Measurements from ENCODE around the gene CACNA2D3. TPM values are rescaled to one million over a fixed set of nuclear protein-coding genes. Genes with fewer than 3 reads are reported as not detected.

The CACNA2D3 gene
- polyA plus RNA-seq, 1 donor (not counting 4 experiments of a cell fraction or from before 2014, with no cell fraction given): 0.08 TPM

DNA sequence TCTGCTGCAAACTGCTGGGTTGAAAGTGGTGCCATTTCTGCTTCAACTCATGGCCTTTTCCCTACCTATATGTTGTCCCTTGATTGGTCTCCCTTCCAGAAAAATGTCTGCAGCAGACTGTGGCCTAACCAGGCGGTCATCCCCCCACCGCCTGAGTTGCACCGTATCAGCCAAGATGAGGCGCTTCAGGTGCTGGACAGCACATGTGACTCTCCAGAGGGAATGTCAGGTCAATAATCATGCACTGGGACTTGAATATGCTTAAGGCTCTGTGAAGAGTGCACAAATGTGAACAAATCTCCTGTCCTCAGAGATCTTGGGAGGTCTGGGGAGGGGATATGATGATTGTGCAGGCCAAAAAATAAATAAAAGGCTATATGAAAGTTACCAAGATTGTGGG lies 773.3 kb downstream of the CACNA2D3 start:
- Histone ChIP-seq H3K27me3 (ENCODE audit: control insufficient read depth, extremely low read depth, insufficient read depth, low read length) (peaks cover 2% of the 10 kb centered on the region), H3K4me1 (ENCODE audit: control insufficient read depth, extremely low read depth, insufficient read depth, low read length) (peaks cover 19% of the 10 kb centered on the region), H3K36me3 (ENCODE audit: control insufficient read depth in 2 of 2, extremely low read depth in 1 of 2, insufficient read depth in 2 of 2, low read length in 2 of 2) (no peaks in the 10 kb centered on the region), H3K4me3 (ENCODE audit: control insufficient read depth in 2 of 3, extremely low read depth in 1 of 3, insufficient read depth in 2 of 3, low read depth in 1 of 3, low read length in 3 of 3) (no peak overlapping the region), H2AFZ (ENCODE audit: control insufficient read depth, low read length) (no peak overlapping the region), H3K27ac (ENCODE audit: control insufficient read depth, insufficient read depth, low read length) (no peak overlapping the region), H4K20me1 (ENCODE audit: control insufficient read depth, extremely low read depth, insufficient read depth, low read length) (peaks cover 3% of the 10 kb centered on the region), H3K4me2 (ENCODE audit: control insufficient read depth, extremely low read depth, insufficient read depth, low read depth, low read length) (no peak overlapping the region), H3K9me3 (ENCODE audit: control insufficient read depth, low read depth, low read length) (no peaks in the 10 kb centered on the region), H3K9me1 (ENCODE audit: control insufficient read depth, extremely low read depth, insufficient read depth, low read length) (no peaks in the 10 kb centered on the region), H3K9ac (ENCODE audit: control insufficient read depth, extremely low read depth, insufficient read depth, low read length) (no peak overlapping the region), H3K79me2 (ENCODE audit: control insufficient read depth, insufficient read depth, low read length) (no peaks in the 10 kb centered on the region)
- dilution Hi-C loops (cut with MboI; ENCODE audit: extremely low pct_ligation_motif_present, low sequenced_read_pairs): no loop called here
- FAIRE-seq (no peak), DNase-seq (ENCODE audit: low read depth, low spot score) (no peak)
- TF ChIP-seq, protein P1, sequence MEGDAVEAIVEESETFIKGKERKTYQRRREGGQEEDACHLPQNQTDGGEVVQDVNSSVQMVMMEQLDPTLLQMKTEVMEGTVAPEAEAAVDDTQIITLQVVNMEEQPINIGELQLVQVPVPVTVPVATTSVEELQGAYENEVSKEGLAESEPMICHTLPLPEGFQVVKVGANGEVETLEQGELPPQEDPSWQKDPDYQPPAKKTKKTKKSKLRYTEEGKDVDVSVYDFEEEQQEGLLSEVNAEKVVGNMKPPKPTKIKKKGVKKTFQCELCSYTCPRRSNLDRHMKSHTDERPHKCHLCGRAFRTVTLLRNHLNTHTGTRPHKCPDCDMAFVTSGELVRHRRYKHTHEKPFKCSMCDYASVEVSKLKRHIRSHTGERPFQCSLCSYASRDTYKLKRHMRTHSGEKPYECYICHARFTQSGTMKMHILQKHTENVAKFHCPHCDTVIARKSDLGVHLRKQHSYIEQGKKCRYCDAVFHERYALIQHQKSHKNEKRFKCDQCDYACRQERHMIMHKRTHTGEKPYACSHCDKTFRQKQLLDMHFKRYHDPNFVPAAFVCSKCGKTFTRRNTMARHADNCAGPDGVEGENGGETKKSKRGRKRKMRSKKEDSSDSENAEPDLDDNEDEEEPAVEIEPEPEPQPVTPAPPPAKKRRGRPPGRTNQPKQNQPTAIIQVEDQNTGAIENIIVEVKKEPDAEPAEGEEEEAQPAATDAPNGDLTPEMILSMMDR (optimal IDR thresholded peaks at IDR 0.05 in 1 of 3, IDR thresholded peaks at IDR 0.05 in 1 of 3, conservative IDR thresholded peaks at IDR 0.05 in 1 of 3; ENCODE audit: extremely low read depth in 1 of 3, insufficient read depth in 2 of 3, low read length in 3 of 3): no peak
- no peak for TF ChIP-seq EZH2 (IDR thresholded peaks at IDR 0.05; ENCODE audit: low read length)

DNA sequence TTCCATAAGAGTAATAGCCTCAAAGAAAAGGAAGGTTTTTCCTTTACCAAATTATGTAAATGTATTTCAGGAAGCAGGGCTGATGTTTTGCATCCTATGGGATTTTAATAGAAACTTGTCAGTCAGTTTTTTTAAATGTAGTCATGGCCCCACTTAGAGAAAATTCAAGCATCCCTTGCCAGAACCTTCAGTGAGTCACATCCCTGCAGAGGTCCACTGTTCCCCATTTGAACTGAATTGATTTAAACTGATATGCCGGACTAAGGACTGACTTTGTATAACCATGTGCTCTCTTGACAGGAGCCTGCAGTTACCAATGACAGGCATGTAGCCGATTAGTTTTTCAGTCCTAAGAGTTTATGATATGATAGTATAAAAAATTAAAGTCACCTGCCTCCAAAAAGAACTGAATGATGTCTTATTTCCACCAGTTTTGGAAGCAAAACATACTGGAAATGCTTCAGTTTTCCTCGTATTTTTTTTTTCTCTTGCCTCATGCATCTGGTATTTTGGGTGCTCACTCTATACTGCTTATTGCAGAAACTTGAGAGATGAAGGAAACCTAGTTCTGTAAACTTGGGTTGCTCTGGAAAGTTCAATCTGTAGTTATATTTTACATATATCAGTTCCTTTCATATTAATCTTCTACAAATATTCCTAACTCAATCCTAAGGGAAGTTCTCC lies 774.8 kb downstream of the CACNA2D3 start:
- no peaks in the 10 kb centered on the region for H3K9me1 ChIP-seq (ENCODE audit: control insufficient read depth, extremely low read depth, insufficient read depth, low read length)
- no peak for TF ChIP-seq EZH2 (IDR thresholded peaks at IDR 0.05; ENCODE audit: low read length)
- TF ChIP-seq, protein P1 (optimal IDR thresholded peaks at IDR 0.05 in 1 of 3, IDR thresholded peaks at IDR 0.05 in 1 of 3, conservative IDR thresholded peaks at IDR 0.05 in 1 of 3; ENCODE audit: extremely low read depth in 1 of 3, insufficient read depth in 2 of 3, low read length in 3 of 3): no peak
- no peaks in the 10 kb centered on the region for H3K79me2 ChIP-seq (ENCODE audit: control insufficient read depth, insufficient read depth, low read length)
- H3K36me3 ChIP-seq (ENCODE audit: control insufficient read depth in 2 of 2, extremely low read depth in 1 of 2, insufficient read depth in 2 of 2, low read length in 2 of 2): no peaks in the 10 kb centered on the region
- DNase-seq (ENCODE audit: low read depth, low spot score) (no peak), FAIRE-seq (no peak)
- H2AFZ ChIP-seq (ENCODE audit: control insufficient read depth, low read length): no peak overlapping the region
- no peaks in the 10 kb centered on the region for H3K9me3 ChIP-seq (ENCODE audit: control insufficient read depth, low read depth, low read length)
- H3K4me3 ChIP-seq (ENCODE audit: control insufficient read depth in 2 of 3, extremely low read depth in 1 of 3, insufficient read depth in 2 of 3, low read depth in 1 of 3, low read length in 3 of 3): no peak overlapping the region
- peaks cover 2% of the 10 kb centered on the region for H3K27me3 ChIP-seq (ENCODE audit: control insufficient read depth, extremely low read depth, insufficient read depth, low read length)
- no peak overlapping the region for H3K27ac ChIP-seq (ENCODE audit: control insufficient read depth, insufficient read depth, low read length)
- peaks cover 4% of the 10 kb centered on the region for H3K4me1 ChIP-seq (ENCODE audit: control insufficient read depth, extremely low read depth, insufficient read depth, low read length)
- dilution Hi-C loops (cut with MboI; ENCODE audit: extremely low pct_ligation_motif_present, low sequenced_read_pairs): no loop called here
- H3K9ac ChIP-seq (ENCODE audit: control insufficient read depth, extremely low read depth, insufficient read depth, low read length): no peak overlapping the region
- H4K20me1 ChIP-seq (ENCODE audit: control insufficient read depth, extremely low read depth, insufficient read depth, low read length): no peaks in the 10 kb centered on the region
- no peak overlapping the region for H3K4me2 ChIP-seq (ENCODE audit: control insufficient read depth, extremely low read depth, insufficient read depth, low read depth, low read length)
